HG02588 (cell line): ENCODE data around the gene HOOK2.
"Not testable (repeated sequence)": the region's sequence is repeated elsewhere in the genome, so short reads cannot be mapped to it uniquely, and the experiment has no call there.

ENCODE experiments used
- ATAC-seq: cut with Tn5 transposase; IDR thresholded peaks from one replicate; pipeline ENCODE4 v1.9.1; 2021; ENCODE audit warnings: mild to moderate bottlenecking, moderate library complexity; ENCODE audit not compliant: unreplicated experiment

Gene HOOK2

GRCh38 chr19:12774588-12775555 lies at the start of gene HOOK2:
Gene HOOK2 (minus strand): TSS chr19:12775552. CDS start chr19:12775449, 103 bp downstream.
- peak; percentile 6 for ATAC-seq

- ATAC-seq, result no peak
Measured at GRCh38 chr19:12821761-12822160, 46.4 kb upstream of the HOOK2 start.

GRCh38 chr19:12817810-12818209 lies 42.5 kb upstream of the HOOK2 start:
- not testable (repeated sequence) for ATAC-seq

- not testable (repeated sequence) for ATAC-seq
Measured at GRCh38 chr19:12817188-12817587, 41.8 kb upstream of the HOOK2 start.

- ATAC-seq, result no peak
Measured at GRCh38 chr19:12815088-12815487, 39.7 kb upstream of the HOOK2 start.

- ATAC-seq, result peak; percentile 78
Measured at GRCh38 chr19:12806242-12807081, 31.1 kb upstream of the HOOK2 start, which contains the start of gene RNASEH2A. Gene RNASEH2A (plus strand): TSS chr19:12806584. CDS start chr19:12806674, 90 bp downstream.

GRCh38 chr19:12804051-12804450 lies 28.7 kb upstream of the HOOK2 start:
- ATAC-seq, result no peak

GRCh38 chr19:12802267-12803106 lies 27.1 kb upstream of the HOOK2 start:
- no peak for ATAC-seq

GRCh38 chr19:12801466-12802266 lies 26.3 kb upstream of the HOOK2 start, which contains the start of the genes PRDX2 and THSD8:
Gene PRDX2 (minus strand): TSS chr19:12801800. CDS start chr19:12801261, 539 bp downstream.
Gene THSD8 (plus strand): TSS chr19:12802069. CDS start chr19:12802072, 3 bp downstream.
- no peak for ATAC-seq

GRCh38 chr19:12800923-12801465 lies 25.6 kb upstream of the HOOK2 start:
- no peak for ATAC-seq

- no peak for ATAC-seq
Measured at GRCh38 chr19:12800466-12800770, 25.1 kb upstream of the HOOK2 start.

- ATAC-seq, result no peak
Measured at GRCh38 chr19:12799742-12800465, 24.6 kb upstream of the HOOK2 start.

- ATAC-seq, result not testable (repeated sequence)
Measured at GRCh38 chr19:12797607-12798006, 22.3 kb upstream of the HOOK2 start.

- no peak for ATAC-seq
Measured at GRCh38 chr19:12797141-12797587, 21.8 kb upstream of the HOOK2 start.

GRCh38 chr19:12796146-12797071 lies 21.1 kb upstream of the HOOK2 start:
- no peak for ATAC-seq

- no peak for ATAC-seq
Measured at GRCh38 chr19:12794971-12795381, 19.6 kb upstream of the HOOK2 start.

- ATAC-seq, result no peak
Measured at GRCh38 chr19:12794196-12794941, 19.0 kb upstream of the HOOK2 start.
